HCT116 (cell line): ENCODE measurements around the gene WNT5B. TPM values are rescaled to one million over a fixed set of nuclear protein-coding genes. Genes with fewer than 3 reads are reported as not detected.

ENCODE experiments used
- ATAC-seq: fragments of 200-7000 bp; cut with Tn5 transposase; 2 replicates; pipeline ENCODE4 v1.9.1; 2020; ENCODE audit warnings: mild to moderate bottlenecking, moderate library complexity
- BruUV-seq: library from RNA; stranded (reverse); fragments of 400-500 nt; replicated peaks from 2 replicates; lab custom pipeline; 2021; lab: Mats Ljungman, UMichigan
- CTCF ChIA-PET: fragments of 300-600 bp; sonication (Branson Sonifier 250); formaldehyde crosslinking; loops from one replicate; lab custom pipeline; 2021; ENCODE audit warnings: antibody characterized with exemption; lab: Charles Lee
- POLR2A ChIA-PET: fragments of 300-600, 350-600 bp; sonication (Branson Sonifier 250); formaldehyde crosslinking; loops from one replicate; lab custom pipeline; 2021; ENCODE audit warnings: antibody characterized with exemption; lab: Charles Lee
- RAD21 ChIA-PET, 2 experiments: fragments of 300-600 bp; sonication (Branson Sonifier 250); formaldehyde crosslinking; loops; one replicate each; lab custom pipeline; 2023; ENCODE audit warnings: low total read pairs in 2 of 2; ENCODE audit not compliant: uncharacterized antibody in 2 of 2, unreplicated experiment in 2 of 2, low non-redundant PET in 1 of 2; lab: Charles Lee
- DNase-seq: peaks from one replicate; pipeline ENCODE4 v3.0.0-alpha.2; 2010; ENCODE audit warnings: low read depth, low spot score
- H2AFZ ChIP-seq: fragments of 200-600 bp; shearing (Covaris generic), sonication (generic); 2 replicates; pipeline ENCODE4 v1.6.1; 2017; ENCODE audit warnings: low read depth, mixed run types, mixed read lengths, antibody characterized with exemption, low read length; ENCODE audit not compliant: poor library complexity, severe bottlenecking
- H3K27ac ChIP-seq: 2 replicates; pipeline ENCODE4 v1.5.1; 2012; ENCODE audit warnings: low read depth, low read length
- H3K27me3 ChIP-seq: fragments of 200-600 bp; sonication (generic); 2 replicates; pipeline ENCODE4 v1.6.1; 2016; ENCODE audit warnings: mixed run types, low read length, mixed read lengths; ENCODE audit not compliant: insufficient read depth
- H3K36me3 ChIP-seq, 2 experiments: fragments of 200-500 bp in 1 of 2; fragments of 200-600 bp in 1 of 2; sonication (Bioruptor generic) in 1 of 2; sonication (generic) in 1 of 2; 2 replicates each; pipeline versions ENCODE4 v1.5.1 to v1.6.1; 2014 to 2016; ENCODE audit warnings: low read length in 2 of 2, inconsistent platforms in 1 of 2, mixed read lengths in 1 of 2, mixed run types in 1 of 2; ENCODE audit not compliant: insufficient read depth in 2 of 2, control insufficient read depth in 1 of 2
- H3K4me1 ChIP-seq, 2 experiments: fragments of 200-600 bp in 1 of 2; sonication (generic) in 1 of 2; 2 replicates each; pipeline versions ENCODE4 v1.5.1 to v1.6.1; 2012 to 2017; ENCODE audit warnings: low read length in 2 of 2, inconsistent platforms in 1 of 2, mild to moderate bottlenecking in 1 of 2, mixed read lengths in 1 of 2, mixed run types in 1 of 2, moderate library complexity in 1 of 2; ENCODE audit not compliant: insufficient read depth in 2 of 2, control insufficient read depth in 1 of 2
- H3K4me2 ChIP-seq: fragments of 200-600 bp; sonication (generic); 2 replicates; pipeline ENCODE4 v1.6.1; 2017; ENCODE audit warnings: mixed run types, low read length, mixed read lengths
- H3K4me3 ChIP-seq, 2 experiments: fragments of 200-600 bp in 1 of 2; sonication (generic) in 1 of 2; replicated peaks in 1 of 2; 2 replicates each; pipeline ENCODE4 v1.5.1; 2011 to 2016; ENCODE audit warnings: low read length in 2 of 2, control low read depth in 1 of 2, low read depth in 1 of 2, mild to moderate bottlenecking in 1 of 2, mixed read lengths in 1 of 2, mixed run types in 1 of 2
- H3K79me2 ChIP-seq: fragments of 200-600 bp; sonication (generic); 2 replicates; pipeline ENCODE4 v1.6.1; 2017; ENCODE audit warnings: mild to moderate bottlenecking, mixed run types, low read length, moderate library complexity, mixed read lengths; ENCODE audit not compliant: insufficient read depth
- H3K9ac ChIP-seq: fragments of 200-600 bp; sonication (generic); 2 replicates; pipeline ENCODE4 v1.6.1; 2016; ENCODE audit warnings: low read length, mixed read lengths
- H3K9me2 ChIP-seq: fragments of 200-600 bp; sonication (generic), shearing (Covaris generic); 2 replicates; pipeline ENCODE4 v1.6.1; 2017; ENCODE audit warnings: mixed run types, mild to moderate bottlenecking, moderate library complexity; ENCODE audit not compliant: insufficient read depth
- H3K9me3 ChIP-seq, 2 experiments: fragments of 200-500 bp in 1 of 2; fragments of 200-600 bp in 1 of 2; sonication (Bioruptor generic) in 1 of 2; sonication (generic) in 1 of 2; 2 replicates each; pipeline ENCODE4 v1.6.1; 2014 to 2017; ENCODE audit warnings: low read length in 2 of 2, mixed read lengths in 2 of 2, inconsistent platforms in 1 of 2, low read depth in 1 of 2, mild to moderate bottlenecking in 1 of 2, mixed run types in 1 of 2, moderate library complexity in 1 of 2; ENCODE audit not compliant: control insufficient read depth in 1 of 2, insufficient read depth in 1 of 2
- H4K20me1 ChIP-seq: fragments of 200-600 bp; sonication (generic), shearing (Covaris generic); 2 replicates; pipeline ENCODE4 v1.6.1; 2017; ENCODE audit warnings: mixed run types, mild to moderate bottlenecking, moderate library complexity; ENCODE audit not compliant: insufficient read depth
- CBX3 ChIP-seq: IDR thresholded peaks from 2 replicates; pipeline ENCODE4 v1.6.1; 2012; ENCODE audit warnings: low read depth
- EGR1 ChIP-seq: IDR thresholded peaks from 2 replicates; pipeline ENCODE4 v1.6.1; 2012; ENCODE audit warnings: low read depth
- ELF1 ChIP-seq: IDR thresholded peaks from 2 replicates; pipeline ENCODE4 v1.6.1; 2012; ENCODE audit warnings: low read depth, borderline replicate concordance
- EZH2 ChIP-seq: fragments of 200-600 bp; sonication (generic); IDR thresholded peaks from 2 replicates; pipeline ENCODE4 v1.6.1; 2017; ENCODE audit warnings: antibody characterized with exemption, mixed run types
- EZH2phosphoT487 ChIP-seq: fragments of 200-600 bp; IDR thresholded peaks from 2 replicates; pipeline ENCODE4 v1.6.1; 2018; ENCODE audit warnings: antibody characterized with exemption, borderline replicate concordance
- FOSL1 ChIP-seq: IDR thresholded peaks from 2 replicates; pipeline ENCODE4 v1.6.1; 2012; ENCODE audit warnings: low read depth
- POLR2A ChIP-seq: IDR thresholded peaks from 2 replicates; pipeline ENCODE4 v1.7.0; 2011; ENCODE audit warnings: borderline replicate concordance; ENCODE audit not compliant: insufficient read depth, insufficient read length; ENCODE audit errors: extremely low read depth
- POLR2AphosphoS5 ChIP-seq: IDR thresholded peaks from 2 replicates; pipeline ENCODE4 v1.6.1; 2011; ENCODE audit warnings: mild to moderate bottlenecking, low read depth, low read length, moderate library complexity
- REST ChIP-seq: IDR thresholded peaks from 2 replicates; pipeline ENCODE4 v1.6.1; 2012; ENCODE audit warnings: low read depth
- TCF7L2 ChIP-seq: IDR thresholded peaks from 2 replicates; pipeline ENCODE4 v1.7.0; 2011; ENCODE audit warnings: borderline replicate concordance, inconsistent platforms; ENCODE audit not compliant: insufficient read depth, insufficient read length; ENCODE audit errors: extremely low read depth
- YY1 ChIP-seq: IDR thresholded peaks from 2 replicates; pipeline ENCODE4 v1.6.1; 2011; ENCODE audit warnings: low read length, low read depth, moderate library complexity, mild to moderate bottlenecking; ENCODE audit not compliant: insufficient replicate concordance; ENCODE audit errors: extremely low read depth
- ZFX ChIP-seq: fragments of 450-650 bp; IDR thresholded peaks from 2 replicates; pipeline ENCODE4 v1.6.1; 2017
- ZNF274 ChIP-seq: fragments of 200-500 bp; sonication (Bioruptor generic); IDR thresholded peaks from 2 replicates; pipeline ENCODE4 v1.6.1; 2014; ENCODE audit warnings: mild to moderate bottlenecking, low read depth, low read length, inconsistent platforms
- intact Hi-C: fragments of 100-400 bp; cut with micrococcal nuclease; formaldehyde crosslinking; loops from 2 replicates; pipeline ENCODE4 v1.10.0; 2022
- total RNA-seq: library from RNA; stranded (reverse); gene quantifications from one replicate; pipeline ENCODE4 v1.2.1, GENCODE V29; 2021; ENCODE audit not compliant: unreplicated experiment
- TF ChIP-seq, protein P1 (sequence below): IDR thresholded peaks from 2 replicates; pipeline ENCODE4 v1.6.1; 2012

Gene WNT5B
- total RNA-seq, 1 experiment from 2014 or later, result 0.52 TPM

DNA sequence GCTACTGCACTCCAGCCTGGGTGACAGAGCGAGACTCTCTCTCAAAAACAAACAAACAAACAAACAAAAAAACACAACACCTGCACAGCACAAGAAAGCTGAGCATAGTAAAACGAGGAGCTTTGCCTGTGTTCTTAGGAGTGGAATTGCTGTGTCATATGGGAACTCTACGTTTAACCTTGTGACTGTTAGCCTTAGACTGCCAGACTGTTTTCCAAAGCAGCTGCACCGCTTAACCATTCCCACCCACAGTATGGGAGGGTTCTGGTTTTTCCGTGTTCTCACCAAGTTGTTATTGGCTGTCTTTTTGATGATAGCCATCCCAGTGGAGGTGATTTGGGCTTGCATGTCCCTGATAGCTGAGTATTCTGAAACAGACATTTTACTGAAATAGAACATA lies 9.2 kb downstream of the WNT5B start (continued):
- TF ChIP-seq REST (no peak), EZH2 (no peak), CBX3 (no peak), YY1 (no peak), ZNF274 (no peak)
- TF ChIP-seq, protein P1, sequence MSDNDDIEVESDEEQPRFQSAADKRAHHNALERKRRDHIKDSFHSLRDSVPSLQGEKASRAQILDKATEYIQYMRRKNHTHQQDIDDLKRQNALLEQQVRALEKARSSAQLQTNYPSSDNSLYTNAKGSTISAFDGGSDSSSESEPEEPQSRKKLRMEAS, result no peak

- intact Hi-C loops, result loop anchor here (10.0 kb wide), 1 partner anchor 945 kb away; no protein-coding TSS in a partner anchor
- H3K36me3 ChIP-seq, result no peaks in the 10 kb centered on the region
- no TSS peak for BruUV-seq
- no peak overlapping the region for H3K4me2 ChIP-seq
- H4K20me1 ChIP-seq, result no peaks in the 10 kb centered on the region
- CTCF ChIA-PET, result interaction anchor here (1.9 kb wide), 1 partner anchor 14 kb away, joined by 6 read pairs; no protein-coding TSS in a partner anchor
- H3K27me3 ChIP-seq, result no peaks in the 10 kb centered on the region
- 0 out of 4 replicates have a peak, but pooled peaks cover 0 to 5% of the 10 kb centered on the region in 2 experiments for H3K4me1 ChIP-seq
- no peak overlapping the region for H3K9ac ChIP-seq
- H3K4me3 ChIP-seq, result no peak overlapping the region
- no peak overlapping the region for H3K27ac ChIP-seq
- H3K9me3 ChIP-seq, result no peaks in the 10 kb centered on the region
- RAD21 ChIA-PET, result no interaction called here
- POLR2A ChIA-PET, result no interaction called here
- DNase-seq (no peak), ATAC-seq (no peak)
- H2AFZ ChIP-seq, result no peak overlapping the region
- H3K9me2 ChIP-seq, result no peaks in the 10 kb centered on the region
- no peaks in the 10 kb centered on the region for H3K79me2 ChIP-seq
- TF ChIP-seq EZH2phosphoT487, result no peak
- TF ChIP-seq FOSL1, result no peak
- no peak for TF ChIP-seq ZFX
- TF ChIP-seq ELF1, result no peak
- no peak for TF ChIP-seq CBX3
- no peak for TF ChIP-seq EGR1
- no peak for TF ChIP-seq POLR2A
- no peak for TF ChIP-seq YY1
- TF ChIP-seq, protein P1, result no peak
- TF ChIP-seq POLR2AphosphoS5, result no peak
- no peak for TF ChIP-seq REST
- TF ChIP-seq TCF7L2, result no peak
Observed at GRCh38 chr12:1639538-1639937, 10.5 kb downstream of the WNT5B start.
